Neuronal stem cell (in vitro differentiated cells): ENCODE measurements around the gene RNF43.

Source experiments
- DNase-seq: peaks from one replicate; pipeline ENCODE4 v3.0.0-alpha.2; 2013; ENCODE audit warnings: low spot score
- H2AFZ ChIP-seq: one replicate; pipeline ENCODE4 v1.6.1; 2013; ENCODE audit warnings: mild to moderate bottlenecking, low read length, inconsistent platforms
- H2AK5ac ChIP-seq: 2 replicates; pipeline ENCODE4 v1.6.1; 2013; ENCODE audit warnings: low read depth, mild to moderate bottlenecking, inconsistent platforms, low read length, moderate library complexity, mixed read lengths
- H2BK120ac ChIP-seq: 2 replicates; pipeline ENCODE4 v1.6.1; 2013; ENCODE audit warnings: low read depth, mild to moderate bottlenecking, inconsistent platforms, low read length, moderate library complexity, mixed read lengths
- H2BK12ac ChIP-seq: one replicate; pipeline ENCODE4 v1.6.1; 2013; ENCODE audit warnings: low read length, inconsistent platforms
- H2BK15ac ChIP-seq: 2 replicates; pipeline ENCODE4 v1.6.1; 2013; ENCODE audit warnings: mild to moderate bottlenecking, low read length, inconsistent platforms, mixed read lengths
- H2BK5ac ChIP-seq: one replicate; pipeline ENCODE4 v1.6.1; 2013; ENCODE audit warnings: inconsistent platforms, mild to moderate bottlenecking, low read length, moderate library complexity
- H3K14ac ChIP-seq: one replicate; pipeline ENCODE4 v1.6.1; 2013; ENCODE audit warnings: low read length, inconsistent platforms
- H3K18ac ChIP-seq: 2 replicates; pipeline ENCODE4 v1.6.1; 2013; ENCODE audit warnings: low read length, inconsistent platforms
- H3K23ac ChIP-seq: 2 replicates; pipeline ENCODE4 v1.6.1; 2013; ENCODE audit warnings: low read depth, mild to moderate bottlenecking, mixed read lengths, low read length, inconsistent platforms; ENCODE audit not compliant: poor library complexity
- H3K27ac ChIP-seq: replicated peaks from 3 replicates; pipeline ENCODE4 v1.5.1; 2013; ENCODE audit warnings: low read length, inconsistent platforms
- H3K27me3 ChIP-seq, 3 experiments: 2 replicates each; pipeline ENCODE4 v1.6.1; 2013; ENCODE audit warnings: low read length in 3 of 3, mild to moderate bottlenecking in 2 of 3, inconsistent platforms in 1 of 3, low read depth in 1 of 3, mixed read lengths in 1 of 3, moderate library complexity in 1 of 3; ENCODE audit not compliant: control insufficient read depth in 3 of 3, insufficient read depth in 3 of 3
- H3K36me3 ChIP-seq, 2 donors: replicated peaks in 1 of 2; 2 replicates each; pipeline ENCODE4 v1.6.1; 2013; ENCODE audit warnings: low read length in 2 of 2; ENCODE audit not compliant: control insufficient read depth in 2 of 2, insufficient read depth in 2 of 2
- H3K4ac ChIP-seq: 2 replicates; pipeline ENCODE4 v1.6.1; 2013; ENCODE audit warnings: inconsistent platforms, mild to moderate bottlenecking, low read length, moderate library complexity
- H3K4me1 ChIP-seq, 2 donors: 1 replicate in 1 of 2; 2 replicates in 1 of 2; pipeline ENCODE4 v1.6.1; 2013; ENCODE audit warnings: low read length in 2 of 2, low read depth in 1 of 2; ENCODE audit not compliant: control insufficient read depth in 2 of 2, insufficient read depth in 1 of 2
- H3K4me2 ChIP-seq: one replicate; pipeline ENCODE4 v1.6.1; 2013; ENCODE audit warnings: mild to moderate bottlenecking, low read length, inconsistent platforms; ENCODE audit not compliant: insufficient read depth, poor library complexity, severe bottlenecking
- H3K4me3 ChIP-seq, 2 donors: 2 replicates each; pipeline ENCODE4 v1.5.1; 2013; ENCODE audit warnings: low read length in 2 of 2, mild to moderate bottlenecking in 2 of 2, inconsistent platforms in 1 of 2, moderate library complexity in 1 of 2
- H3K79me1 ChIP-seq: one replicate; pipeline ENCODE4 v1.6.1; 2013; ENCODE audit warnings: low read depth, mild to moderate bottlenecking, inconsistent platforms, low read length, moderate library complexity
- H3K9ac ChIP-seq: one replicate; pipeline ENCODE4 v1.6.1; 2013; ENCODE audit warnings: mild to moderate bottlenecking, low read depth, low read length, inconsistent platforms; ENCODE audit not compliant: poor library complexity
- H3K9me3 ChIP-seq, 2 donors: replicated peaks in 1 of 2; 2 replicates each; pipeline versions ENCODE3 to v1.6.1; 2013; ENCODE audit warnings: low read length in 2 of 2, mild to moderate bottlenecking in 2 of 2, inconsistent platforms in 1 of 2, low read depth in 1 of 2, mixed read lengths in 1 of 2, moderate library complexity in 1 of 2; ENCODE audit not compliant: control insufficient read depth in 2 of 2, insufficient read depth in 1 of 2
- H4K8ac ChIP-seq: one replicate; pipeline ENCODE4 v1.6.1; 2013; ENCODE audit warnings: low read depth, mild to moderate bottlenecking, inconsistent platforms, low read length, moderate library complexity
- H4K91ac ChIP-seq: one replicate; pipeline ENCODE4 v1.6.1; 2013; ENCODE audit warnings: low read length, low read depth, mild to moderate bottlenecking, inconsistent platforms; ENCODE audit not compliant: poor library complexity
- WGBS, 2 donors: extraction: QIAGEN DNeasy Blood & Tissue Kit; methylation state at CpG; one replicate each; pipeline ENCODE4 v1.1.7; 2013; ENCODE audit warnings: missing lambda C conversion rate in 2 of 2, mixed read lengths in 1 of 2; ENCODE audit not compliant: insufficient read length in 2 of 2, insufficient replicate concordance in 1 of 2; ENCODE audit errors: extremely low coverage in 2 of 2; 5-methylcytosine and 5-hydroxymethylcytosine counted together

RNF43 gene

DNA sequence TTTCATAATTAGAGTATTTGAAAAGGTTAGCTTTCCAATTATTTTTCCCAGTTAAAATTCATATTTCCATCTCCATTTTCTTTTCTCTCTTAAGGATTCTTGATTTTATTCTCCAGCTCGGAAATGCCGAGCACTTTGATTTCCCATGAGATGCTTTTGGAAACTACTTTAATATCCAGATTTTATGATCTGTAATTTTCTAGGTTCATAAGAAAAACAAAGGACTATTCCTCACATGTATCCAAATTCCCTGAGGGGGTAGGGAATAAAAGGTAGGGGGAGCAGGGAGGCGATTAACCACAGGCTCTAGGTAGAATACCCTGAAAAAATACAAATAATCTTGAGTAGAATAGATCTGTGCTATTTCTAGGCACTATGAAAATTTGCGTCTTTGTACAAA lies 938 bp downstream of the RNF43 start:
- peaks cover 0 to 6% (median 0%) of the 10 kb centered on the region in 3 experiments for H3K27me3 ChIP-seq
- no peak overlapping the region for H2BK12ac ChIP-seq
- H4K8ac ChIP-seq: no peak overlapping the region
- no peak overlapping the region for H4K91ac ChIP-seq
- WGBS, 2 donors: no CpG with 5 or more reads among the region's 4 CpGs
- H2AK5ac ChIP-seq: no peak overlapping the region
- H3K9me3 ChIP-seq: no peaks in the 10 kb centered on the region
- H3K4me3 ChIP-seq: no peak overlapping the region
- no peak overlapping the region for H3K14ac ChIP-seq
- no peaks in the 10 kb centered on the region for H3K79me1 ChIP-seq
- peaks cover 3 to 6% of the 10 kb centered on the region in 2 donors for H3K4me1 ChIP-seq
- no peak overlapping the region for H2BK120ac ChIP-seq
- H3K23ac ChIP-seq: no peak overlapping the region
- DNase-seq: no peak
- H2BK15ac ChIP-seq: no peak overlapping the region
- H3K4ac ChIP-seq: no peak overlapping the region
- no peak overlapping the region for H3K4me2 ChIP-seq
- H3K18ac ChIP-seq: no peak overlapping the region
- H3K9ac ChIP-seq: no peak overlapping the region
- H3K36me3 ChIP-seq: no peaks in the 10 kb centered on the region
- H2BK5ac ChIP-seq: no peak overlapping the region
- no peak overlapping the region for H3K27ac ChIP-seq
- H2AFZ ChIP-seq: no peak overlapping the region

DNA sequence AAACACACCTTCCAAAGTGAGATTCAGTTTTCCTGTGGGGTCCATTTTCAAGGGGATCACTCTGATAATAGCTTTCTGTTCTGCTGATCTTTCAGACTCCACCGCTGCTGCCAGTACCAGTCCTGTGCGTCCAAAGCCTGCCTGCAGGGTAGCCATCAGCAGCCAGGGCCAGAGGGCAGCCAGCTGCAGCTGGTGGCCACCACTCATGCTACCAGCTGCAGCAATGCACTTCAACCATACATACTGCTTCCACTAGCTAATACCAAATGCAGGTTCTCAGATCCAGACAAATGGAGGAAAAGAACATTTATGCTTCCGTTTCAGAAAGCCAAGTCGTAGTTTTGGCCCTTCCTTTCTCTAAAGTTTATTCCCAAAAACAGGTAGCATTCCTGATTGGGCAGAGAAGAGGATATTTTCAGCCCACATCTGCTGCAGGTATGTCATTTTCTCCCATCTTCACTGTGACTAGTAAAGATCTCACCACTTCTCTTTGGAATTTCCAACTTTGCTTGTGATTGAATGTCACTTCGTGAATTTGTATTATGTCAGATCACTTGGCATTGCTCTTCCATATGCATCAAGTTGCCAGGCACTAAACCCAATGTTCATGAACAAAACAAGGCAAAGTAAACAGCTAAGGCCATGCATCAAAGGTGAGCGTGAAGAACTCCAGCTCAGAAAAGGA lies 1.8 kb downstream of the RNF43 start:
- H3K4me1 ChIP-seq: peaks cover 3 to 6% of the 10 kb centered on the region in 2 donors
- DNase-seq: no peak
- H4K91ac ChIP-seq: no peak overlapping the region
- H3K4me2 ChIP-seq: no peak overlapping the region
- no peak overlapping the region for H4K8ac ChIP-seq
- no peak overlapping the region for H3K23ac ChIP-seq
- no peak overlapping the region for H2BK120ac ChIP-seq
- H2BK15ac ChIP-seq: no peak overlapping the region
- H3K27ac ChIP-seq: no peak overlapping the region
- no peaks in the 10 kb centered on the region for H3K36me3 ChIP-seq
- H3K18ac ChIP-seq: peak overlapping the region; percentile 42
- no peak overlapping the region for H2BK5ac ChIP-seq
- no peak overlapping the region for H3K9ac ChIP-seq
- no peak overlapping the region for H2AFZ ChIP-seq
- no peak overlapping the region for H3K14ac ChIP-seq
- no CpG with 5 or more reads among the region's 6 CpGs for WGBS, 2 donors
- no peaks in the 10 kb centered on the region for H3K79me1 ChIP-seq
- H3K27me3 ChIP-seq: peaks cover 0 to 6% (median 0%) of the 10 kb centered on the region in 3 experiments
- no peaks in the 10 kb centered on the region for H3K9me3 ChIP-seq
- H2AK5ac ChIP-seq: no peak overlapping the region
- no peak overlapping the region for H3K4ac ChIP-seq
- no peak overlapping the region for H3K4me3 ChIP-seq
- H2BK12ac ChIP-seq: no peak overlapping the region

DNA sequence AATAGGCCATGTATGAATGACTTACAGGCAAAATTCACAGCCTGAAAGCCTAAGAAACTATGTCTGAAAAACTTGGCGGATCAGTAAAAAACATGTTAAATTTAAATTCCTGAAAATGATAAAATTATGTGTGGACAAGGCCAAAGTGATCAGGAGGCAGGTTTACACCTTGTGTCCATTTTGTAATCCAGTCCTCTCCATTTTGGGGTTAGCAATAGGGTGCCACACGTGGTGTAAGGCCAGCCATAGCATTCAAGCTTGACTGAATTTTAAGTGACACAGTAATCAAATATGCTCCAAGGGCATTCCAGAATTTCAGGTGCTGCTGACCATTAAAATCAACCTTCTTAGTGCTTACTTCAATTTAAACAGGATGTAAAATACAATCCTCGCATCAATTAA lies 2.7 kb downstream of the RNF43 start:
- H3K36me3 ChIP-seq: no peaks in the 10 kb centered on the region
- no peak overlapping the region for H3K23ac ChIP-seq
- WGBS, 2 donors: no CpG with 5 or more reads among the region's 3 CpGs
- H3K4me1 ChIP-seq: peaks cover 3 to 6% of the 10 kb centered on the region in 2 donors
- no peak overlapping the region for H3K9ac ChIP-seq
- no peak overlapping the region for H3K4ac ChIP-seq
- no peak overlapping the region for H4K91ac ChIP-seq
- no peak overlapping the region for H2BK15ac ChIP-seq
- H3K18ac ChIP-seq: no peak overlapping the region
- H2BK120ac ChIP-seq: no peak overlapping the region
- no peaks in the 10 kb centered on the region for H3K79me1 ChIP-seq
- no peaks in the 10 kb centered on the region for H3K9me3 ChIP-seq
- no peak overlapping the region for H4K8ac ChIP-seq
- H2BK5ac ChIP-seq: no peak overlapping the region
- no peak overlapping the region for H2BK12ac ChIP-seq
- H2AK5ac ChIP-seq: no peak overlapping the region
- H3K27ac ChIP-seq: no peak overlapping the region
- H3K14ac ChIP-seq: no peak overlapping the region
- H3K27me3 ChIP-seq: peaks cover 0 to 6% (median 0%) of the 10 kb centered on the region in 3 experiments
- no peak overlapping the region for H3K4me3 ChIP-seq
- H2AFZ ChIP-seq: no peak overlapping the region
- DNase-seq: no peak
- H3K4me2 ChIP-seq: no peak overlapping the region

DNA sequence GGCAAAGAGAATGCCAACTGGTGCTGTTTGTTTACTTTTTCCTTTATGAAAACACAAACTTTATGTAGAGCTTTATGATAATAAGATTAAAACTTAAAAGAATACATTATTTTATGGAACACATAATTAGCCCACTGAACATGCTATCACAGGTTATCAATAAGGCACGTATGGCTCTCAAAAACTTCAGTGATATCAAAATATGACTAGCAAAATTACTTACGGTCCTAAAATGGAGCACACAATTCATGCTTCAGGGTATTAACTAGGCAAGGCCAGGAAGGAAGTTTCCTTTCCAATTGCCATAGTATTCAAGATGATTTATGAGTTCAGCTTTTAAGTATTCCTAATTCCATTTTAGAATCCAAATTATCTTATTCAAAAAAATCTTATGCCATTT lies 3.6 kb downstream of the RNF43 start:
- H3K36me3 ChIP-seq: no peaks in the 10 kb centered on the region
- H3K4me3 ChIP-seq: no peak overlapping the region
- WGBS, 2 donors: no CpG with 5 or more reads among the region's 2 CpGs

More for the DNA sequence above, 3.6 kb downstream of the RNF43 start:
- Histone ChIP-seq H3K4me2 (no peak overlapping the region), H3K18ac (no peak overlapping the region), H3K14ac (no peak overlapping the region), H2BK12ac (no peak overlapping the region), H3K4me1 (peaks cover 3 to 6% of the 10 kb centered on the region in 2 donors), H4K8ac (no peak overlapping the region), H2BK5ac (no peak overlapping the region), H3K27ac (no peak overlapping the region), H4K91ac (no peak overlapping the region), H2BK15ac (no peak overlapping the region), H3K9ac (no peak overlapping the region), H3K23ac (no peak overlapping the region), H2BK120ac (no peak overlapping the region), H3K9me3 (no peaks in the 10 kb centered on the region), H2AK5ac (no peak overlapping the region), H3K27me3 (peaks cover 0 to 6% (median 0%) of the 10 kb centered on the region in 3 experiments), H2AFZ (no peak overlapping the region), H3K79me1 (no peaks in the 10 kb centered on the region), H3K4ac (no peak overlapping the region)
- DNase-seq: no peak
